ENCODE data around the gene MOGAT2. TPM values are rescaled to one million over a fixed set of nuclear protein-coding genes. Genes with fewer than 3 reads are reported as not detected.

The MOGAT2 gene
- polyA plus RNA-seq, 2 donors: 0.02 TPM; not detected in 1

GRCh38 chr11:75773595-75774353 lies 56.1 kb downstream of the MOGAT2 start:
- Histone ChIP-seq H3K27ac (ENCODE audit: low read depth in 2 of 2, low read length in 1 of 2) (peak overlapping the region in 1 of 2 donors; percentile 47), H3K9me3 (ENCODE audit: control insufficient read depth in 2 of 2, insufficient read depth in 1 of 2, low read depth in 1 of 2, low read length in 1 of 2) (no peaks in the 10 kb centered on the region), H3K4me3 (ENCODE audit: low read depth in 1 of 2, low read length in 2 of 2) (no peak overlapping the region), H3K36me3 (ENCODE audit: control insufficient read depth in 2 of 2, insufficient read depth in 2 of 2, low read length in 1 of 2) (no peaks in the 10 kb centered on the region), H3K4me1 (ENCODE audit: control insufficient read depth in 2 of 2, insufficient read depth in 2 of 2, low read length in 1 of 2) (peaks cover 0 to 7% of the 10 kb centered on the region in 2 donors), H3K27me3 (ENCODE audit: control insufficient read depth in 1 of 2, insufficient read depth in 2 of 2, low read length in 2 of 2) (no peaks in the 10 kb centered on the region)
- WGBS, 2 donors: 71% methylated on average over 5 of the region's 5 CpGs

- no peak overlapping the region for H3K4me3 ChIP-seq (ENCODE audit: low read depth in 1 of 2, low read length in 2 of 2)
- no peaks in the 10 kb centered on the region for H3K9me3 ChIP-seq (ENCODE audit: control insufficient read depth in 2 of 2, insufficient read depth in 1 of 2, low read depth in 1 of 2, low read length in 1 of 2)
- no peaks in the 10 kb centered on the region for H3K27me3 ChIP-seq (ENCODE audit: control insufficient read depth in 1 of 2, insufficient read depth in 2 of 2, low read length in 2 of 2)
- WGBS, 2 donors: 95 to 98% methylated on average over 3 of the region's 3 CpGs
- H3K27ac ChIP-seq (ENCODE audit: low read depth in 2 of 2, low read length in 1 of 2): no peak overlapping the region
- no peaks in the 10 kb centered on the region for H3K36me3 ChIP-seq (ENCODE audit: control insufficient read depth in 2 of 2, insufficient read depth in 2 of 2, low read length in 1 of 2)
- H3K4me1 ChIP-seq (ENCODE audit: control insufficient read depth in 2 of 2, insufficient read depth in 2 of 2, low read length in 1 of 2): no peaks in the 10 kb centered on the region
Measured at GRCh38 chr11:75775056-75775455, 57.4 kb downstream of the MOGAT2 start.

- 94 to 95% methylated on average over 4 of the region's 4 CpGs for WGBS, 2 donors
- H3K9me3 ChIP-seq (ENCODE audit: control insufficient read depth in 2 of 2, insufficient read depth in 1 of 2, low read depth in 1 of 2, low read length in 1 of 2): no peaks in the 10 kb centered on the region
- H3K36me3 ChIP-seq (ENCODE audit: control insufficient read depth in 2 of 2, insufficient read depth in 2 of 2, low read length in 1 of 2): no peaks in the 10 kb centered on the region
- no peaks in the 10 kb centered on the region for H3K4me1 ChIP-seq (ENCODE audit: control insufficient read depth in 2 of 2, insufficient read depth in 2 of 2, low read length in 1 of 2)
- no peak overlapping the region for H3K4me3 ChIP-seq (ENCODE audit: low read depth in 1 of 2, low read length in 2 of 2)
- no peak overlapping the region for H3K27ac ChIP-seq (ENCODE audit: low read depth in 2 of 2, low read length in 1 of 2)
- H3K27me3 ChIP-seq (ENCODE audit: control insufficient read depth in 1 of 2, insufficient read depth in 2 of 2, low read length in 2 of 2): no peaks in the 10 kb centered on the region
Measured at GRCh38 chr11:75776546-75776945, 58.9 kb downstream of the MOGAT2 start.

- Histone ChIP-seq H3K4me3 (ENCODE audit: low read depth in 1 of 2, low read length in 2 of 2) (no peak overlapping the region), H3K36me3 (ENCODE audit: control insufficient read depth in 2 of 2, insufficient read depth in 2 of 2, low read length in 1 of 2) (no peaks in the 10 kb centered on the region), H3K9me3 (ENCODE audit: control insufficient read depth in 2 of 2, insufficient read depth in 1 of 2, low read depth in 1 of 2, low read length in 1 of 2) (no peaks in the 10 kb centered on the region), H3K4me1 (ENCODE audit: control insufficient read depth in 2 of 2, insufficient read depth in 2 of 2, low read length in 1 of 2) (no peaks in the 10 kb centered on the region), H3K27ac (ENCODE audit: low read depth in 2 of 2, low read length in 1 of 2) (no peak overlapping the region), H3K27me3 (ENCODE audit: control insufficient read depth in 1 of 2, insufficient read depth in 2 of 2, low read length in 2 of 2) (no peaks in the 10 kb centered on the region)
- 87 to 90% methylated on average over 13 of the region's 13 CpGs for WGBS, 2 donors
Measured at GRCh38 chr11:75777461-75778110, 59.9 kb downstream of the MOGAT2 start.

- H3K36me3 ChIP-seq (ENCODE audit: control insufficient read depth in 2 of 2, insufficient read depth in 2 of 2, low read length in 1 of 2): no peaks in the 10 kb centered on the region
- H3K9me3 ChIP-seq (ENCODE audit: control insufficient read depth in 2 of 2, insufficient read depth in 1 of 2, low read depth in 1 of 2, low read length in 1 of 2): no peaks in the 10 kb centered on the region
- no peaks in the 10 kb centered on the region for H3K4me1 ChIP-seq (ENCODE audit: control insufficient read depth in 2 of 2, insufficient read depth in 2 of 2, low read length in 1 of 2)
- no peak overlapping the region for H3K4me3 ChIP-seq (ENCODE audit: low read depth in 1 of 2, low read length in 2 of 2)
- no peaks in the 10 kb centered on the region for H3K27me3 ChIP-seq (ENCODE audit: control insufficient read depth in 1 of 2, insufficient read depth in 2 of 2, low read length in 2 of 2)
- H3K27ac ChIP-seq (ENCODE audit: low read depth in 2 of 2, low read length in 1 of 2): no peak overlapping the region
- WGBS, 2 donors: 89 to 90% methylated on average over 5 of the region's 5 CpGs
Measured at GRCh38 chr11:75778962-75779361, 61.3 kb downstream of the MOGAT2 start.

- H3K36me3 ChIP-seq (ENCODE audit: control insufficient read depth in 2 of 2, insufficient read depth in 2 of 2, low read length in 1 of 2): no peaks in the 10 kb centered on the region
- H3K27me3 ChIP-seq (ENCODE audit: control insufficient read depth in 1 of 2, insufficient read depth in 2 of 2, low read length in 2 of 2): no peaks in the 10 kb centered on the region
- H3K9me3 ChIP-seq (ENCODE audit: control insufficient read depth in 2 of 2, insufficient read depth in 1 of 2, low read depth in 1 of 2, low read length in 1 of 2): no peaks in the 10 kb centered on the region
- no peaks in the 10 kb centered on the region for H3K4me1 ChIP-seq (ENCODE audit: control insufficient read depth in 2 of 2, insufficient read depth in 2 of 2, low read length in 1 of 2)
- no peak overlapping the region for H3K4me3 ChIP-seq (ENCODE audit: low read depth in 1 of 2, low read length in 2 of 2)
- H3K27ac ChIP-seq (ENCODE audit: low read depth in 2 of 2, low read length in 1 of 2): no peak overlapping the region
- WGBS, 2 donors: 62 to 66% methylated on average over 2 of the region's 2 CpGs
Measured at GRCh38 chr11:75779960-75780359, 62.3 kb downstream of the MOGAT2 start.

- Histone ChIP-seq H3K36me3 (ENCODE audit: control insufficient read depth in 2 of 2, insufficient read depth in 2 of 2, low read length in 1 of 2) (no peaks in the 10 kb centered on the region), H3K9me3 (ENCODE audit: control insufficient read depth in 2 of 2, insufficient read depth in 1 of 2, low read depth in 1 of 2, low read length in 1 of 2) (no peaks in the 10 kb centered on the region), H3K4me3 (ENCODE audit: low read depth in 1 of 2, low read length in 2 of 2) (no peak overlapping the region), H3K27ac (ENCODE audit: low read depth in 2 of 2, low read length in 1 of 2) (no peak overlapping the region), H3K4me1 (ENCODE audit: control insufficient read depth in 2 of 2, insufficient read depth in 2 of 2, low read length in 1 of 2) (no peaks in the 10 kb centered on the region), H3K27me3 (ENCODE audit: control insufficient read depth in 1 of 2, insufficient read depth in 2 of 2, low read length in 2 of 2) (no peaks in the 10 kb centered on the region)
- 90 to 91% methylated on average over 3 of the region's 3 CpGs for WGBS, 2 donors
Measured at GRCh38 chr11:75780888-75781287, 63.2 kb downstream of the MOGAT2 start.

GRCh38 chr11:75781296-75781695 lies 63.7 kb downstream of the MOGAT2 start:
- H3K27me3 ChIP-seq (ENCODE audit: control insufficient read depth in 1 of 2, insufficient read depth in 2 of 2, low read length in 2 of 2): no peaks in the 10 kb centered on the region

GRCh38 chr11:75781831-75782230 lies 64.2 kb downstream of the MOGAT2 start:
- H3K27me3 ChIP-seq (ENCODE audit: control insufficient read depth in 1 of 2, insufficient read depth in 2 of 2, low read length in 2 of 2): no peaks in the 10 kb centered on the region
- no peak overlapping the region for H3K4me3 ChIP-seq (ENCODE audit: low read depth in 1 of 2, low read length in 2 of 2)
- no peaks in the 10 kb centered on the region for H3K9me3 ChIP-seq (ENCODE audit: control insufficient read depth in 2 of 2, insufficient read depth in 1 of 2, low read depth in 1 of 2, low read length in 1 of 2)
- 92 to 95% methylated on average over 9 of the region's 9 CpGs for WGBS, 2 donors
- no peaks in the 10 kb centered on the region for H3K4me1 ChIP-seq (ENCODE audit: control insufficient read depth in 2 of 2, insufficient read depth in 2 of 2, low read length in 1 of 2)
- H3K27ac ChIP-seq (ENCODE audit: low read depth in 2 of 2, low read length in 1 of 2): no peak overlapping the region
- H3K36me3 ChIP-seq (ENCODE audit: control insufficient read depth in 2 of 2, insufficient read depth in 2 of 2, low read length in 1 of 2): no peaks in the 10 kb centered on the region

More at GRCh38 chr11:75781296-75781695, 63.7 kb downstream of the MOGAT2 start:
- Histone ChIP-seq H3K27ac (ENCODE audit: low read depth in 2 of 2, low read length in 1 of 2) (no peak overlapping the region), H3K9me3 (ENCODE audit: control insufficient read depth in 2 of 2, insufficient read depth in 1 of 2, low read depth in 1 of 2, low read length in 1 of 2) (no peaks in the 10 kb centered on the region), H3K36me3 (ENCODE audit: control insufficient read depth in 2 of 2, insufficient read depth in 2 of 2, low read length in 1 of 2) (no peaks in the 10 kb centered on the region), H3K4me1 (ENCODE audit: control insufficient read depth in 2 of 2, insufficient read depth in 2 of 2, low read length in 1 of 2) (no peaks in the 10 kb centered on the region), H3K4me3 (ENCODE audit: low read depth in 1 of 2, low read length in 2 of 2) (no peak overlapping the region)
- 91 to 95% methylated on average over 7 of the region's 7 CpGs for WGBS, 2 donors

All from esophagus (tissue), 2 donors.